HG03469 (cell line): ENCODE results near the gene CENPP.
"Not testable (repeated sequence)": the region's sequence is repeated elsewhere in the genome, so short reads cannot be mapped to it uniquely, and the experiment has no call there.

Experiments used
- ATAC-seq: cut with Tn5 transposase; IDR thresholded peaks from one replicate; pipeline ENCODE4 v1.9.1; 2021; ENCODE audit warnings: mild to moderate bottlenecking, moderate library complexity, moderate number of reproducible peaks; ENCODE audit not compliant: unreplicated experiment

The CENPP gene

DNA sequence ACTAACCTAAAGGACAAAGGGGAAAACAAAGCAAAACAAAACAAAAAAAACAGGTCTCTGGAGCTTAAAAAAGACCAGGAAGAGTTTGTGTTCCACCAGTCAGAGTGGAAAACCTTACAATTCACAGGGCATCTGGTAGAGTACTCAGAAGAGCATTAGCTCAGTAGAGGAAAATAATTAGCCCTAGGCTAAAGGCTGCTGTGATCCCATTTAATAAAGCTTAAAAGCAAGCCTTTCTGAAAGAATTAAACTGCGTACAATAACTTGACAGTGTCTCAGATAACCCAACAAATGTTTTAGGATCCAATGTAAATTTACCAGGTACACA, 202.7 kb downstream of the CENPP start:
- no peak for ATAC-seq

GRCh38 chr9:92529124-92529523, 203.4 kb downstream of the CENPP start:
- no peak for ATAC-seq

DNA sequence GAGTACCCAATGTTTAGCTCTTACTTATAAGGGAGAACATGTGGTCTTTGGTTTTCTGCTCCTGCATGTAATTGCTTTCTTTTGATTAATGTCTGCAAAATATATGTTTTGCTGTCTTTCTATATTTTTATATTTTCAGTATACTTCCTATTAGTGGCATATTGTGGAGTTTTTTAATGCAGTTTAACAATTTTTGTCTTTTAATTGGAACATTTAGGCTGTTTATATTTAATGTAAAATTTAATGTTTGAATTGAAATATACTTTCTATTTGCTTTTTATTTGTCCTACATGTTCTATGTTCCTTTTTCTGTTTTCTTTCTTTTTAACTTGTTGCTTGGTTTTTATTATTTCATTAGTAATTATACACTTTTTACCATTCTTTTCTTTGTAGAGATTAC, 205.1 kb downstream of the CENPP start:
- no peak for ATAC-seq

DNA sequence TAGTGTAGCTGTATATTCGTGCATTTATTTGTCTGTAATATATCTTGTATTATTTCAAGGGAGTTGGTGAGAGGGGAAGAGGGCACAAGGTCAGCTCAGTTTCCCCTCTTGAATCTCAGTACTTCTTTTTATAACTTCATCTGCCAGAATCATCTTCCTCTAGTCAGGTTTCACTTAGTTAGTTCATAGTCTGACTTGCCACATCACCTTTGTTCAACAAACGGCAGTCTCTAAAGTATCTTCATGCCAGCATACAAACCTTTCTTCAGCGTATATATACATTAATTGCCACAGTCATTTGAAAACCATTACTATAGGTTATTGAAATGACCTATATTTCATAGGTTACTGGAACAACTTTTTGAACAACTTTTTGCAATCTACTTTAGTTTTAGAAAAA, 208.5 kb downstream of the CENPP start:
- no peak for ATAC-seq

GRCh38 chr9:92534674-92535073, 208.9 kb downstream of the CENPP start:
- no peak for ATAC-seq

DNA sequence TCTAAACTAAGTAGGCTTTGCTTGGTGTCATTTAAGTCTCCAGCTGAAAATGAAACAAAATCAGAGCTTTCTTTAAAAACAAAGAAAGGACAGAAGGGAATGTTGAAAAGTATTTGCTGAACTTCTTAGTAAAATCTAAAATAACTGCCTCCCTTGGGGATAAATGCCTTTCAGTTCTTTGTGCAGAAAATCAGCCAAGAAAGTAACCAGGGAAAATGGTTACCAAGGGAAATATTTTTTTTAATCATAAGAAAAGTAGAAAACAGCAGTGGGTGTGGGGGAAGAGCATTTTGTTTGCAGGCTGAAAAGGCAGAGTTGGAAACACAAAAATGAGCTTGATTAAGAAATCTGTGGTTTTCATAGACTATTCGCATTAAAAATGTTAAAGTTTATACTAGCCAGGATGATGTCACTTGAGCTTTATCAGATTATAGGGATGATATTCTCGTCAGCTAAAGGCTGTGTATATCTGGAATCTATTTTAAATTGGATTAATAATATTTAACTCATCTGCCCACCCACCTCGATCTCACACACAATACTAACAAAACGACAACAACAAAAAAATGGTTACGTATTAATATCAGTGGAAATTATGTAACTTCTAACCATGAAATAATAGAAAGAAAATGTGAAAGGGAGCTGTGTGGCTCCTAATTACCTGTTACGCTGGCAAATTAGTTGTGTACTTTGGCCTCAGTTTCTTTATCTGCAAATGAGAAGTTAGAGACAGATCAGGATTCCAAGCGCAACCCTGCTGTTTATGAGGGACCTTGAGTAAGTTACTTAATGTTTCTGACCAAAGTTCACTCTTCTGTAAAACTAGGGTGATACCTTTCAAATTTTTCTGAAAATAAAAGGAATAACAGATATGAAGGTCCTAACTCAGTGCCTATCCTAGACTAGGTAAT, 210.4 kb downstream of the CENPP start, which contains the start of gene ECM2:
Gene ECM2 (minus strand): TSS at position 51 of the 911 bp plus-strand sequence. CDS start 13,124 bp downstream, outside the sequence.
- no peak for ATAC-seq

DNA sequence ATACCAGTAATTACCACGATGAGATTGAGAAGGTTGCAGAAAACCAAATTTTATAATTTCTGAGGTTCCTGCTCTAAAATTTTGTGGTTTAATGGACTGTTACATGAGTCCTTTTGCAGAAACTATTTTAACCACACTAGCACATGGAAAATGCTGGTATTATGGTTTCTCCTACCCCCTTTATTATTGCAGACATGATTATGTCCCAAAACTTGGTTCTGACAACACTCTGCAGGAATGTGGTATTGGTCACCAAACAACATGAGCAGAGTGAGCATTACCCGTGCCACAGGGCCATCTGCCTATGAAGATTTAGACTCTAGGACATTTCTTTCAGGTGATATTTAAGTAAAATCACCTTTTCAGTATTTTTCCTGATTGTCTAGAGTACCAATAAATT, 212.8 kb downstream of the CENPP start:
- ATAC-seq = no peak

DNA sequence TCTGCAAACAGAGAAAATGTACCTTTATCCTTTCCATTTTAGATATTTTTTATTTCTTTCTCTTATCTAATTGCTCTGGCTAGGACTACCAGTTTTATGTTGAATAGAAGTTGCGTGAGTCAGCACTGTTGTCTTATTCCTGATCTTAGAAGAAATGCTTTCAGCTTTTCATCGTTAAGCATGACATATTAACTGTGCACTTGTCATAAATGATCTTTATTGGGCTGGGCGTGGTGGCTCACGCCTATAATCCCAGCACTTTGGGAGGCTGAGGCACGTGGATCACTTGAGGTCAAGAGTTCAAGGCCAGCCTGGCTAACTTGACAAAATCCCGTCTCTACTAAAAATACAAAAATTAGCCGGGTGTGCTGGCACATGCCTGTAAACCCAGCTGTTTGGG, 218.2 kb downstream of the CENPP start:
- no peak for ATAC-seq

DNA sequence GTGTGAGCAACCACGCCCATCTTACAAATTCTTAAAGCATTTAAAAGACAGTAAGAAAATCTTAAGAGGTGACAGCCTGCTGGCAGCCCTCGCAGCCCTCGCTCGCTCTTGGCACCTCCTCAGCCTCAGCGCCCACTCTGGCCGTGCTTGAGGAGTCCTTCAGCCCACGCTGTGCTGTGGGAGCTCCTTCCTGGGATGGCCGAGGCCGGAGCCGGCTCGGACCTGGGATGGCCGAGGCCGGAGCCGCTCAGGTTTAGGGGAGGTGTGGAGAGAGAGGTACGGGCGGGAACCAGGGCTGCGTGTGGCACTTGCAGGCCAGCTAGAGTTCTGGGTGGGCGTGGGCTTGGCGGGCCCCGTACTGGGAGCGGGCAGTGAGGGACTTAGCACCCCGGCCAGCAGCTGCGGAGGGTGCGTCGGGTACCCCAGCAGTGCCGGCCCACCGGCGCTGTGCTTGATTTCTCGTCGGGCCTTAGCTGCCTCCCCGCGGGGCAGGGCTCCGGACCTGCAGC, 219.3 kb downstream of the CENPP start:
- no peak for ATAC-seq

DNA sequence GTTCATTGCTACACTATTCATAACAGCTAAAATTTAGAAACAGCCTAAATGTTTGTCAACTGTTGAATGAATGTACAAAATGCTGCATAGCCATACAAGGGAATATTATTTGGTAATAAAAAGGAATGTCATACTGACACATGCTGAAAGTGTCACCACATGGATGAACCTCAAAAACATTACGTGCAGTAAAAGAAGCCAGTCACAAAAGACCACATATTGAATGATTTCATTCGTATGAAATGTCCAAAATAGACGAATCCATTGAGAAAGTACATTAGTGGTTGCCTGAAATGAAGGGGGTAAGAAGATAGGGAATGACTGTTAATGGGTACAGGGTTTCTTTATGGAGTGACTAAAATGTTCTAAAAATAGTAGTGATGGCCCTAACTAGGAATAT, 221.6 kb downstream of the CENPP start:
- no peak for ATAC-seq

DNA sequence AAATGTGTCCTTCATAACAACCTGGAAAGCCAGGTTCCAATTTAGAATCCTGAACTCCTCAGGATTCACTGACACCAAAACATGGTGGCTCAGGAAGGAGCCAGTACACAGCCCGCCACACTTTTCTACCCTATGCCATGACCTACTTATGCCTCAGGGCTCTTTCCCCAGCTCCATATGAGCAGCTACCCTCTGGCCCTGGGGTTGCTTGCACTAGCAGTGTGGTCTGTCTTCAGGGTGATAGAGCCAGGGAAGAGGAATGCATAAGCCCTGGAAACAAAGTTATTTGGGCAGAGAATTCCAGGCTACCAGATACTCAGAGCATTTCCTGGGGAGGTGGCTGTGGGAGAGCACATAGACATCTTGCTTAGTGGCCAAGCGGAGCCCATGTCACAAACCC, 225.0 kb downstream of the CENPP start:
- ATAC-seq = no peak

DNA sequence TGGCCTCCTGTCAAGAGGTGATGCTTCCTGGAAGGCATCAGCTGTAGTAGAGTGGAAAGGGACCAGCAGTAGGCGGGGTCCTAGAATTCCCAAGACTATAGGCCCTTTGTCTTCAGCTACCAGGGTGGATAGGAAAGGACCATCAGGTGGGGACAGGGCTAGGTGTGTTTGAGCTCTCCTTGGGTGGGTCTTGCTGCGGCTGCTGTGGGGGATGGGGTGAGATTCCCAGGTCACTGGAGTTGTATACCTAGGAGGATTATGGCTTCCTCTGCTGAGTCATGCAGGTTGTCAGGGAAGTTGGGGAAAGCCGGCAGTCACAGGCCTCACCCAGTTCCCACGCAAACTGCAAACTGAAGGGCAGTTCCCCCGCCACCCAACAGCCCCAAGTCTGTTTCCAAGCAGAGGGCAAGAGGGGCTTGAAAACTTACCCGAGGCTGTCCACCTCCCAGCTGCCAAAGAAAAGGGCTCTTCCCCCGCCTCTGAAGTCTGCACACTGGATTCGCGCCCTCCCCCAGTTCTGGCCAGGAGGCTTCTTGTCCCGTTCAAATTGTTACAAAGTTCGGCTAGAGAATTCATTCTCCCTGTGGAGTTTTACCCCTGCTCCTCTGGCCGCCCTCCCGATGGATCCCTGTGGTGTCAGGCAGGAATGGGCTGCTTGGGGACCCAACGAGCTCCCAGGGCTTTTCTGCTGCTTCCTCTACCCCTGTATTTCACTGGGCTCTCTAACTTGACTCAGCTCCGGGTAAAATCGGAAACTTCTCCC, 233.0 kb downstream of the CENPP start:
- no peak for ATAC-seq

- no peak for ATAC-seq
Measured at GRCh38 chr9:92561374-92562330, 235.9 kb downstream of the CENPP start.

- no peak for ATAC-seq
Measured at GRCh38 chr9:92562461-92562967, 236.8 kb downstream of the CENPP start.

DNA sequence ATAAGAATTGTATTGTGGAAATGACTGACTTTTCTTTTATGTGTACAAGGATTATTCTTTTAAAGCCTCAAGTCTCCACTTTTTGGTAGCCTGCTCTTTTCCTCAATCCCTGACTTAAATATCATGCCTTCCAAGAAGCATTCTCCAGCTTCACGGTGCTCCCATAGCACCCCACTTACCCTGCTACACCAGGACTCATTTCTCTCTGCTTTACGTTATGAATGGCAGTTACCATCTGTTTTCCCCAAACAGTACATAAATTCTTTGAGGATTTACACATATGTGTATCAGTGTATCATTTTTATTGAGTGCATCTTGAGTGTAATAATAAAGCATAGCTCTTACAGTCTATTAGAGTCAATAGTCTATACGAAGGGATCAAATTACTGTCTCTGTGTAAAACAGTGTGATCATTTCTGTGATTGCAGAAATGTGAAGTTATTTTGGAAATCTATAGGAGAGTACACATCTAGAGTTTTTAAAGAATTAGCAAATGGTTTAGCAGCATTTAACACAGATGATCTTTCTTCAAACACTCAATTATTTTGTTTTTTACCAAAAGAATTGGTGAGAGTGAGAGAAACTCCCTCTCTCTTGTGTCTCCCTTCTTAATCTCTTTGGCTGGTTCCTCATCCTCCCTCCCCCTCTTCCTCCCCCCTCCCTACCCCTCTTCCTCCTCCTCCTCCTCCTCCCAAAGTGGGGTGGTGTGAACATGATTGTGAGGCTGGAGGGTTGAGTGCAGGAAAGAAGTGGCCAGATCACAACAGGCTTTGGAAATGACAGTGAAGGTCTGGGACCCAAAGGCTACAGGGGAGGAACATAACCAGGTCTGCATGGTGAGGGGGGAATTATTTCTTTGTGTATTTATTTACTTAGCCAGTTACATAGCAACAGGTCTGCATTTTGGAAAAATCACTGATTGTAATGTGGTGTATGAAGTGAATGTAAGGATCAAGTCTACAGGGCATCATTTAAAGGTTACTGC, 237.7 kb downstream of the CENPP start:
- ATAC-seq = no peak

- ATAC-seq = no peak
Measured at GRCh38 chr9:92564504-92564903, 238.8 kb downstream of the CENPP start.

GRCh38 chr9:92564982-92565381, 239.2 kb downstream of the CENPP start:
- no peak for ATAC-seq

DNA sequence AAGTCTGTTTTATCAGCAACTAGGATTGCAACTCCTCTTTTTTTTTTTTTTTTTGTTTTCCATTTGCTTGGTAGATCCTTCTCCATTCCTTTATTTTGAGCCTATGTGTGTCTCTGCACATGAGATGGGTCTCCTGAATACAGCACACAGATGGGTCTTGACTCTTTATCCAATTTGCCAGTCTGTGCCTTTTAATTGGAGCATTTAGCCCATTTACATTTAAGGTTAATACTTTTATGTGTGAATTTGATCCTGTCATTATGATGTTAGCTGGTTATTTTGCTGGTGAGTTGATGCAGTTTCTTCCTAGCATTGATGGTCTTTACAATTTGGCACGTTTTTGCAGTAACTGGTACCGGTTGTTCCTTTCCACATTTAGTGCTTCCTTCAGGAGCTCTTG, 246.1 kb downstream of the CENPP start:
- ATAC-seq = not testable (repeated sequence)

DNA sequence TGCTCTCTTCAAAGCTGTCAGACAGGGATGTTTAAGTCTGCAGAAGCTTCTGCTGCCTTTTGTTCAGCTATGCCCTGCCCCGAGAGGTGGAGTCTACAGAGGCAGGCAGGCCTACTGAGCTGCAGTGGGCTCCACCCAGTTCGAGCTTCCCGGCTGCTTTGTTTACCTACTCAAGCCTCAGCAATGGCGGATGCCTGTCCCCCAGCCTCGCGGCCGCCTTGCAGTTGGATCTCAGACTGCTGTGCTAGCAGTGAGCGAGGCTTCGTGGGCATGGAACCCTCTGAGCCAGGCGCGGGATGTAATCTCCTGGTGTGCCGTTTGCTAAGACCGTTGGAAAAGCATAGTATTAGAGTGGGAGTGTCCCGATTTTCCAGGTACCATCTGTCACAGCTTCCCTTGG, 247.9 kb downstream of the CENPP start:
- ATAC-seq = not testable (repeated sequence)
